LHCN-M2 (cell line): ENCODE results near the gene CDH4. TPM values are rescaled to one million over a fixed set of nuclear protein-coding genes. Genes with fewer than 3 reads are reported as not detected.

Source experiments
- DNase-seq: peaks from one replicate; pipeline ENCODE4 v3.0.0-alpha.2; 2012; ENCODE audit warnings: low read depth
- total RNA-seq: library from RNA; depleted of rRNA; stranded (reverse); fragments of >200 nt; gene quantifications from 2 replicates; pipeline ENCODE4 v1.2.3, GENCODE V29; 2014

CDH4 gene
- total RNA-seq, 1 experiment from 2014 or later: 0.98 TPM

GRCh38 chr20:61903575-61904340 is 651.7 kb downstream of the CDH4 start:
- no peak for DNase-seq

- no peak for DNase-seq
Observed at GRCh38 chr20:61904456-61904855, 652.4 kb downstream of the CDH4 start.

DNA sequence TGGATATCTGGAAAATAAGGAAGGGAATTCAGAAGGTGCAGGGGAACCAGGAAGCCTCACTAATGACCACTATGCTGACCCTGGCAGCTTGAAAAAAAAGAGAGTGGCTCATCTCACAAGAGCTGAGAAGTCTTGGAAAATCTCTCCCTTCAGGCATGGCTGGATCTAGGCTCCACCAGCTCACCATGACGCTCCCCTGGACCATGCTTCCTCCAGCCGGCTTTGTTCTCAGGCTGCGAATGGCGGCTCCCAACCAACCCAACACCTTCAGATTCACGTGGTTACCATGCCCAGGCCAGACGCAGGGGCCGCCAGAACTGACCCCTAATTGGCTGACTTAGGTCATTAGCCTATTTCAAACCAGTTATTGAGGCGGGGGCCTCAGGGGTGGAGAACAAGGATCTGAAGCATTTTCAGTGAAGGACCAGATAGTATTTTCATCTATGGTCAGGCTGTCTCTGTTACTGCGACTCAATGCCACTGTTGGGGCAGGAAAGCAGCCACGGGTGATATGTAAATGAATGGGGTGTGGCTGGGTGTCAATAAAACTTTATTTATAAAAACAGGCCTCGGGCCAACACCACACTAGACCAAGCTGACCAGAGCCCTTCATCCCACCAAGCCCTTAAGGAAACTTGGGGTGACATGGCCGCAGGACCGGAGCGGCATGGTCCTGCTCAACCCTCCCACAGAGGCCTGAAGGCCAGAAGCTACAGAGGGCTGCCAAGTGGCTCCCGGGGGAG is 653.9 kb downstream of the CDH4 start:
- DNase-seq: no peak

GRCh38 chr20:61907081-61907891 is 655.2 kb downstream of the CDH4 start:
- no peak for DNase-seq

GRCh38 chr20:61908057-61909026 is 656.3 kb downstream of the CDH4 start:
- DNase-seq: no peak

- no peak for DNase-seq
Observed at GRCh38 chr20:61909028-61909427, 657.0 kb downstream of the CDH4 start.

- DNase-seq: no peak
Observed at GRCh38 chr20:61909821-61910220, 657.8 kb downstream of the CDH4 start.

- DNase-seq: no peak
Observed at GRCh38 chr20:61911824-61912223, 659.8 kb downstream of the CDH4 start.

DNA sequence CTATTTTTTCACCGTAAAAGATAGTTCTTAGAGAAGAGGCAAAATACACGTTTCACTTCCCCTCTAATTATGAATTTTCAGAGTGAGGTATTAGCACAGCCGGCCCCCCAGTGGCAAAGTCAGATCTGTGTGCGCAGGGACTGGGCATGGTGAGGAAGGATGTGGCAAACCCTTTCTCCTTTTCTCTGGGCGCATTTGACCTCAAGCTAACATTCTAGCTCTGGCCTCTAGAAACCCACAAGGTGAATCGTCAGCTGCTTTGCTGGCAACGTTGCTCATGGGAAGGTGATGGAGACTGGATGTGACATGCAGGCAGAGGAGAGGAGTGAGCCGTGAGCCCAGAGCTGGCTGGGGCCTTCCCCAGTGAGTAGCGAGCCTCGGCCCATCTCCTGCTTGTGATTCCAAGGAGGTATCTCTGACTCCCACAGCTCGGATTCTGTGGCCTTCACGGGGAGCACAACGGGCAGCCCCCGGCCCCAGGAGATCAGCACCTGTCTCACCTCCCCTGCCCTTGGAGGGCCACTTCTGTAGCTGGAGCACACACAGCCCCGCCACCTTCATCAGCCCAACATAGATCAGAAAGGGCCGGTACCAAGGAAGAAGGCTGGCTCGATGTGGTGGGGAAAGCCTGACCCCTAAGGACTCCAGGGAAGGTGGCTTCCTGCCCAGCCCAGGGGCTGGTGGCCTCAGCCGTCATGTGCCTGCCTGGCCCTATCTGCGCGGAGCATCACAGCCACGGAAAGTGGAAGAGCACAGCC is 660.8 kb downstream of the CDH4 start:
- no peak for DNase-seq

GRCh38 chr20:61913423-61914225 is 661.6 kb downstream of the CDH4 start:
- DNase-seq: no peak

GRCh38 chr20:61915101-61915500 is 663.0 kb downstream of the CDH4 start:
- DNase-seq: no peak

DNA sequence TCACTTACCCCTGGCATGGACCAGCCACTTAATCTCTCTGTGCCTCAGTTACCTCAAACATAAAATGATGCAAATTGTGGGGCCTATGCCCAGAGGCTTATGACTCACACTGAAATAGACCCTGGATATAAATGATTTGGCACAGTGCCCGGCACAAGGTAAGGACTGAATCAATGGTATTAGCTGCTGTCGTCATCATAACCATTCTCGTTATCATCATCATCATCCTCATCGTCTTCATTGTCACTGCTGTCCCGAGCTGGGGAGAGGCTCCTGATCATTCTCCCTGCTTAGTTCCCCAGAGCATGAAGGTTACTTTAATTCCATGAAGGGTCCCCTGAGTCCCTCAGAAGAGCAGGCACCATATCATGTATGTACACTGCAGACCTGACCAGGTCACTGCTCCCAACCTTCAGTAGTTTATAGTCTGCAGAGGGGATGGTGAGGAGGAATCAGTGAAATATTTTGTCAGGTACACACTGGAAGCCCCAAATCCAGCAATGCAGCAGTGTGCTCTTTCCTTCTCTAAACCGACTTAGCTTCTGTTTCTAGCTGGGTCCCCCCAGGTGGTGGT is 664.3 kb downstream of the CDH4 start:
- no peak for DNase-seq

DNA sequence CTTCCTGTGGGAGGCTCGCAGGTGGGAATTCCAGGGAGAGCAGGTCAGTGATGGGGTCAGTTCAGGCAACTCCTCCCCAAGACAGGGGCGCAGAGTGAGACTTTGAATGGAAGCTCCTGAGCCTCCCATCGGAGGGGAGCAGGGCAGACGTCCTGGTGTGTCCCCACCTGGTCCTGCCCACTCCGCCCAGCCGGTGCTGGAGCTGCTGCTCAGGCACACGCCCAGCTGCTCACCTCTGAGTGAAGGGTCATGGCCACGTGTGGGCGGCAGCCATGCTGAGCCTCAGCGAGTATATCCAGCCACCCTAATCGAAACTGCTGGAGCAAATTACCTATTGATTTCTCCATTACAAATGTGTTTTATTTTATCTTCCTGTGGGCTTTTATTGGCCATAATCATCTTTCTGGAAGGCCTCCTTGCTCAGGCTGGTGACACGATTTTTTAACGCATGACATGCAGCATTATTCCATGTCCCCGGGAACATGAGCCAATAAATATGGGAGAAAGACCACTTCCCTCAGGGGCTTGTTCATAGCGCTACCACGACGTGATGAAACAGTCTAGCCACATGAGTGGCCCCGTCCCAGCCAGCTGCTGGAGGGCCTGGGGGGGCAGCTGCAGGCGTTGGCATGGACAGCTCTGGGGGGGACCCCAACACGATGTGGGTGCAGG is 665.5 kb downstream of the CDH4 start:
- no peak for DNase-seq

DNA sequence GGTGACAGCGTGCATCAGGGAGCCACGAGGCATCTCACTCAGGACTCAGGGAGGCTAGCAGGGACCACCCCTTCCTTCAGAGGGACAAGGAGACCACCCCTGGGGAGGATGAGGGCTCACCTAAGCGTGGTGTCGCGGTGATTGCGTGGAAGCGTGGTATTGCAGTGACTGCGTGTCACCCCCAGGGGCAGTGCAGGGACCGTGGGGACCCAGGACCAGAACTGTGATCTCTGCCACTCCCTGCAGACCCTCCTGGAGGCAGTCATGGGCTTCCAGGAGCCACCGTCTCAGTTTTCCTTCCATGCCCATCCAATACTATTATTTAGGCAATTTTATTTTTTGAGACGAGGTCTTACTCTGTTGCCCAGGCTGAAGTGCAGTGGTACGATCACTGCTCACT is 666.5 kb downstream of the CDH4 start:
- DNase-seq: no peak

GRCh38 chr20:61919239-61919638 is 667.2 kb downstream of the CDH4 start:
- DNase-seq: no peak

GRCh38 chr20:61919675-61920365 is 667.8 kb downstream of the CDH4 start:
- DNase-seq: no peak

- DNase-seq: no peak
Observed at GRCh38 chr20:61922411-61922810, 670.4 kb downstream of the CDH4 start.

DNA sequence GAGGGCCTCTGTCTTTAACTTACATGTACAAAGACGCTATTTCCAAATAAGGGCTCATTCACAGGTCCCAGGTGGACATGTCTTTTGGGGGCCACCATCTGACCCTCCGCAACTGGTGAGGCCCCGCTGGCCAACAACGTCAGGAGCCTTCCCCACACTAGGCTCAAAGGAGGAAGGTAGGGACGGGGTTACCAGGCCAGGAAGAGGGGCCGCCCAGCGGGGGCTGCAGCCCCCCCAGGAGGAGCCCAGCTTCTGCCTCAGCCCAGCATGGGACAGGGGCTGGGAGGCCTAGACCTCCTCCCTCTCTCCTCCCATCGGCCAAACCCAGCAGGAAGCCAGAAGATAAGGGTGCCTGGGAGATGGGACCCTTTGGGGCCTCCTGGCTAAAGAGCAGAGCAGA is 670.9 kb downstream of the CDH4 start:
- DNase-seq: no peak
